Breast epithelium (tissue), 3 donors: Measurements from ENCODE around the gene CDKN1C.

Experiments used
- CTCF ChIP-seq, 3 donors: fragments of 450-650 bp; IDR thresholded peaks; one replicate each; pipeline ENCODE4 v1.5.1; 2016 to 2017; ENCODE audit warnings: antibody characterized with exemption in 3 of 3, mild to moderate bottlenecking in 3 of 3, moderate library complexity in 3 of 3
- POLR2A ChIP-seq: fragments of 450-650 bp; IDR thresholded peaks from one replicate; pipeline ENCODE4 v1.6.1; 2016; ENCODE audit warnings: antibody characterized with exemption, mild to moderate bottlenecking, moderate library complexity
- POLR2AphosphoS5 ChIP-seq, 3 donors: sonication (generic); formaldehyde crosslinking; IDR thresholded peaks; one replicate each; pipeline ENCODE4 v1.6.1; 2017; ENCODE audit warnings: antibody characterized with exemption in 3 of 3

- no peak for TF ChIP-seq POLR2A
- TF ChIP-seq CTCF (IDR thresholded peaks at IDR 0.05) = no peak
- TF ChIP-seq POLR2AphosphoS5 (IDR thresholded peaks at IDR 0.05) = no peak
Observed at GRCh38 chr11:2878782-2879181, 6.8 kb downstream of the CDKN1C start.
